GM19455 (cell line): ENCODE data around the gene CLIP4.
"Not testable (repeated sequence)": the region's sequence is repeated elsewhere in the genome, so short reads cannot be mapped to it uniquely, and the experiment has no call there.

ENCODE experiments used
- ATAC-seq: cut with Tn5 transposase; IDR thresholded peaks from one replicate; pipeline ENCODE4 v1.9.1; 2021; ENCODE audit not compliant: unreplicated experiment

The CLIP4 gene

DNA sequence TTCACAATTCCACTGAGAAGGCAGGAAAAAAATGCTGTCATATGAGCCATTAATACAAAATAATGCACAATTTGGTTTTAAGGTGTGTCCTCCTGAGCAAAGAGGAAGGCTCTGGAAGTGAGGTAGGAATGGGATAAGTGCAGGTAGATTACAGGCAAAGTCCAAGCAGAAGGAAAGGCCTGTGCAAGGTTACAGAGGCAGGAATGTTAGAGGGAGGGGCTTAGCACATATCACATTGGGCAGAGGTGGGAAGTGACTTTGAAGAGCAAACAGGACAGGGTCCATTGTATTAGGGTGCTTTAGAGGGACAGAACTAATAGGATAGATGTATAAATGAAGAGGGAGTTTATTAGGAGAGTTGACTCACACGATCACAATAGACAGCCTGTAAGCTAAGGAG lies 14.7 kb upstream of the CLIP4 start:
- ATAC-seq: no peak

GRCh38 chr2:29104688-29105087 lies 10.5 kb upstream of the CLIP4 start:
- ATAC-seq: no peak

DNA sequence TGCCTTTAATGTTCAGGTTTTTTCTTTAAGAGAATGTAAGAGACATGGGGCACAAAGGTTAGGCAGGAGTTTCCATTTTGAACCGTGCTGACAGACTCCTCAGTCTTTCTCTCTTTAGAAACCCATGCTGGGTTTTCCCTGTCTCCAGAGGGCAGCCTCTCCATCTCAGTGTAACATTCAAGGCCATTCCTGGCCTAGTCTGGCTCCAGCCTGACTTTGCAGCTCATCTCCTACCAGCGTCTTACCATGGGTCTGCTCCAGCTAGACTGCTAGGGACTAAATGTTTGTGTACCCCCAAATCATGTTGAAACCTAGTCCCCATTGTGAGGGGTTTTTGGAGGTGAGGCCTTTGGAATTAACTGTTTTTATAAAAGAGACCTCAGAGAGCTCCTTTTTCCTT lies 9.8 kb upstream of the CLIP4 start:
- ATAC-seq: no peak

DNA sequence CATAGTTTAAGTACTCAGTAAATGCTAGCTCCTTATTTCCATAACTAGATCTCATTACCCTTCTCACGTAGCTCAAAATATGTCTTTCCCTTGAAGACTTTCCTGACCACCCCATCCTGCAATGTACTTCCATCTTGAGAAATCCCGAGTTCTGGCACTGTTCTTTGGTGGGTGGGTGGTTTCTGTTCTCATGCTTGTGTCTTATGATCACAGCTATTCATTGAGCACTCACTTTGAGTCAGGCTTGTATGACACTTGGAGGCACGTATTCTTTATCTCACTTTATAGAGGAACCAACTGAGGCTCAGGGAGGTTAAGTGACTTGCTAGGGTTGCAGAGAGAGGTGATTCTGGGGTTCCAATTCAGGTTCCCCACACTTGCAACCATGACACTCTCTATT lies 9.0 kb upstream of the CLIP4 start:
- no peak for ATAC-seq

DNA sequence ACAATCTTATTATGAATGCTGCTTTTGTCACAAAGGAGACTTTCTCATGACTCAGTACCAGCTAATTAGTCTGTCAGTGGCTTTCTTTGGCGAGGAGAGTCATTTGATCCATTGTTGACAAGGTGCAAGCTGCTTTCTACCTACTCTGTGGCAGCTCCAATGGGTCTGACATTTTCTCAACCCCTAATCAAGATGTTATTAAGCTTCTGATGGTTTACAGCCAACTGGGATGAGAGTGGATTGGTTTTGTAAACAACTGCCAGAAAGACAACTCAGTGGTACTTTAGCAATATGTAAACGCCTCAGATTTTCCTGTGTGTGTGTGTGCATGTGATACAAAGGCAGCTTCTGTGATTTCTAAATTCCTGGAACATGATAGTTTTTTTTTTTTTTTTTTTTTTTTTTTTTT lies 8.2 kb upstream of the CLIP4 start:
- ATAC-seq: no peak

GRCh38 chr2:29107547-29107946 lies 7.7 kb upstream of the CLIP4 start:
- not testable (repeated sequence) for ATAC-seq

DNA sequence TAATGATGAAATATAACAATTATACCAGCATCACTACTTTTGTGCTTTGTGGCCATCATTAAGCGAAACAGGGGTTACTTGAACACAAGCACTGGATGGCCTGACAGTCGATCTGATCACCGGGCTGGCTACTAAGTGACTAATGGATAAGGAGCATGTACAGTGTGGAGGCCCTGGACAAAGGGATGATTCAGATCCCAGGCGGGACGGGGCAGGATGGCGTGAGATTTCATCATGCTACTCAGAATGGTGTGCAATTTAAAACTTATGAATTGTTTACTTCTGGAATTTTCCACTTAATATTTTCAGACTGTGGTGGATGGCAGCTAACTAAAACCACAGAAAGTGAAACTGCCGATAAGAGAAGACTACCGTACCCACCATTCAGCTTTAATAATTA lies 7.0 kb upstream of the CLIP4 start:
- ATAC-seq: no peak

GRCh38 chr2:29109246-29109645 lies 6.0 kb upstream of the CLIP4 start:
- ATAC-seq: no peak

DNA sequence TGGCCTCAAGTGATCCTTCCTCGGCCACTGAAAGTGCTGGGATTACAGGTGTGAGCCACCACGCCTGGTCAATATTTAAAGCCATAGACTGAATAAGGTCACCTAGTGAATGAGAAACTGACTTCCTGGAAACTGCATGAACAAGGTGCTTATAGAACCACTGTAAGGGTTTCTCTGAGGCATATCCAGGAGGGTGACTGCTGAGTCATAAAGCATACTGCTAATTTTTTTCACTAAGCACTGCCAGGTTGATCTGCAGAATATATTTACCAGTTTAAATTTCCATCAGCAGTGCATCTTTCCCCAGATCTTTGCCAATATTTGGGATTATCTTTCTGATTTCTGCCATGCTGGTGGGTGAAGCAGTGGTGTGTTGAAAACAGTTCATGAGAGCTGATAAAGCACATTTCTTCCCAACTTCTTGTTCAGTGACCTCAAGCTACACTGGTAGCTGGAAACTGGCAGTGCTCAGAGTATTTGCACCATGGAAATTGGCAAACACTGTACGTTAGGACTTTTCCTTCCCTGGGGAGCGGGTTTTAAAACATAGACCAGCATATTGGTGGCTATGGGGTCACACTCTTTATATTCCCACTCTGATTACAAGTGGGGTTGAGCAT lies 4.2 kb upstream of the CLIP4 start:
- no peak for ATAC-seq

DNA sequence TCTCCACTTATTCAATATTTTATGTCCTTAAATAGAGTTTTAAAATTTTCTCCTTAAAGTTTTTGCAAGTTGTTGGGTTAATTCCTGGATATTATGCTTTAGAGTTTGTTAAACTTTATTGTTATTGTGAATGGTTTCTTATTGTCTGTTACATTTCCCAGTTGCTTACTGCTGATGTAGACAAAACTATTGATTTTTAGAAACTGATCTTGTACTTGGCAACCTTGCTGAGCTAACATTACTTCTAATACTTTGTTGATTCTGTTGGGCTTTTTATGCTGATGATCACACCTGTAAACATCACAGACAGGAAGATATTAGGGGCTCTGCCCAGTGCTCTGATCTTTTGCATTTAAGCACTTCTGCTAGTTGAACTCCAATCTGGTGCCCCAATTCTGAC lies 2.8 kb upstream of the CLIP4 start:
- ATAC-seq: no peak

- ATAC-seq: no peak
Observed at GRCh38 chr2:29113027-29113686, 2.1 kb upstream of the CLIP4 start.

DNA sequence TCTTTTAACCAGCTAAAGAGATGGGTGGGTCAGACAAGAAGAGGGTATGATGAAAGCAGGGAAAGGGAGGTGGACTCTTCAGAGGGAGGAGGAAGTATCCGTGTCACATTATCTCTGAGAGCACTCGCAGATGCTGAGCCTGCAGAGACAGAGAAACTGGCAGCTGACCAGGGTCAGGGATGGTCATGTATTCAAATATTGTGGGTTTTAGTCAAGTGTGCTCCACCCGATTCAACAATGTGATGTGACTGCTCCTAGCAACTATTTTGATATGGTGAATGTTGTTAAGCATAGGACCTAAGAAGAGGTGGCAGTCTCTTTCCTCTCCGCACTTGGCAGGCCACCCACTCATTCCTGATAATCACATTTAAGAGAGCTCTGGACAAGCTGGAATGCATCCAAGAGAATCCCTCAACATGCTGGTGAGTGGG lies 1.3 kb upstream of the CLIP4 start:
- no peak for ATAC-seq

DNA sequence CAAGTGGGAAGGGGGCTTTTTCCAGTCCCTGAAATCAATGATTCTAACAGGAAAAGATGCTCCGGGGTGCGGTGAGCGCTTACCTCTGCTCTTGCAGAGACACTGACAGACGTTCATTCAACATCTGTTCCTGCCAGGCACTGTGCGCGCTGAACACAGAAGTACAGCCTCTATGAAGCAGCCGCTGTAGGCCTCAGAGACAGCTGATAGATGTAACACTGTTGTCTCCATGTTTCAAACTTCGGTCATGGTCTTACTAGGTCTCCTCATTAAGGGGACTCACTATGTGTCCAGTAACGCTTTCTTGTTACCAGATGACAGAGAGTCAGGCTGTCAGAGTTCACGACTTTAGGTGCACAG lies 649 bp upstream of the CLIP4 start:
- no peak for ATAC-seq

- ATAC-seq: peak; percentile 47
Observed at GRCh38 chr2:29115797-29116781, 874 bp downstream of the CLIP4 start.

- no peak for ATAC-seq
Observed at GRCh38 chr2:29117636-29118303, 2.6 kb downstream of the CLIP4 start.

DNA sequence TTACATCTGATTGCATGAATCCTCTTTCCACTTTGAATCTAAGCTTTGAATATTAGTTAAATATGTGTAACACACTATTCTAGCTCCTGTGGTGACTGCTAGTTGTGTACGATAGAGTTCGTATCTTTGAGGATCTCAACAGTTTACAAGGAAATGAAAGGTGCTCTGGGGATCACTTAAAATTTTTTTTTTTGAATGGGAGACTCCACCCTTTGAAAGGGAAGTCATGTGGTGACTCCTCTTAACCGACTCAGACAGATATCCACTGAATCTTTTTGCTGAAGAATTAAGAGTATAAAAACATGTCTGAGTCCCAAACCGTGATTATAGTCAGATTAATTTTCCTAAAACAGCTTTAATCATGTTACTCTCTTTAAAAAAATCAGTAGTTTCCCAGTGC lies 4.0 kb downstream of the CLIP4 start:
- no peak for ATAC-seq

DNA sequence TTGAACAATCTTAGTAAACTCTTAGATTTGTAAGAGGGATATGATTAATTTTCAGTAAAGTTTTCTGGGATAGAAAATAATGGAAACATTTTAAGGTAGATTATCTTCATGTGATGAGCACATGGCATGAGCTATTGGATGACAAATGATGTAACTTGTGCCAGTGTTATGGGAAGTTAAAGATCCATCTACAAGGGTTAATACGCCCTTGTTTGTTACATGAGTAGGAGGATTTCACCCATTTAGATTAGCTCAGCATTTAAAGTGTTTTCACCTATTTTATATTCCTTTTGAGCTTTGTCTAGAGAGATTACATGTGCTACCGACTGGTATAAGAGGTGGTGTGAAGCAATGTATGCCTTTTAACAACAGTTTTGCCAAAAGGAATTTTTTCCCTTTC lies 5.6 kb downstream of the CLIP4 start:
- ATAC-seq: no peak

DNA sequence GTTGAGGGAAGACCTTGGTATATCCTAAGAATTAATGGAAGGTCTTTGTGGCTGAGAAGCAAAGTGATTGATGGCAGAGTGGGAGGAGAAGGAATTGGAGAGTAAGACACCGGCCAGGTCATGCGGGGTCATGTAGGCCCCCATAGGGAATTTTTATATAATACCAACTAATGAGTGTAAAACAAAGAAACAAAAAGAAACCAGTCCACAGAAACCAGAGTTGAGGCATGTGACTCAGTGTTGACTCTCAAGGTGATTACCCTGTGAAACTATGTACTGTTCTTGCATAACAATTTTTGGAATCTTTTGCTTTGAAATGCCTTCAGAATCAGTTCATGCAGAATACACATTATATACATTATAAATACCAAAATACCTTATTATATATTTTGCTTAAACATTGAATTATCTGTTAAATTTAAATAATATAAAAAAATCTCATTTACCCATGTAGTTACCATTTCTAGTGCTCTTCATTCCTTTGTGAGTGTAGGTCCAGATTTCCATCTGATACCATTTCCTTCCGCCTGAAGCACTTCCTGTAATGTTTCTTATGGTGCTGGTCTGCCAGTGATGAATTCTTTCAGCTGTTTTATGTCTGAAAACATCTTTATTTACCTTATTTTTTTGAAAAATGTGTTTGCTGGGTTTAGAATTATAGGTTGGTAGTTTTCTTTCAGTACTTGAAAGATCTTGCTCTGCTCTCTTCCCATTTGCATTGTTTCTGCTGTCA lies 8.6 kb downstream of the CLIP4 start:
- no peak for ATAC-seq

DNA sequence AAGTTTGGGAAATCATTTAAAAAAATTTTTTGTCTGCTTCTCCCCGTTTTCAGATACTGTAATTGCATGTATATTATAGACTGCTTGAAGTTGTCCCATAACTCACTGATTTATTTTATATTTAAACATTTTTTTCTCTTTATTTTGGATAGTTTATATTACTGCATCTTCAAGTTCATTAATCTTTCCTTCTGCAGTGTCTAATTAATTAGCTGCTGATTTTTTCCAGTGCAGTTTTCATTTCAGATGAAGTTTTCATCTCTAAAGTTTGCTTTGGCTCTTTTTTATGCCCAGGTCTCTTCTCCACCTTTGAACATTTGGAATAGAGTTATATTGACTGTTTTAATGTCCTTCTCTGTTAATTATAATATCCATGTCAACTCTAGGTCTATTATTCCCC lies 9.3 kb downstream of the CLIP4 start:
- ATAC-seq: no peak

DNA sequence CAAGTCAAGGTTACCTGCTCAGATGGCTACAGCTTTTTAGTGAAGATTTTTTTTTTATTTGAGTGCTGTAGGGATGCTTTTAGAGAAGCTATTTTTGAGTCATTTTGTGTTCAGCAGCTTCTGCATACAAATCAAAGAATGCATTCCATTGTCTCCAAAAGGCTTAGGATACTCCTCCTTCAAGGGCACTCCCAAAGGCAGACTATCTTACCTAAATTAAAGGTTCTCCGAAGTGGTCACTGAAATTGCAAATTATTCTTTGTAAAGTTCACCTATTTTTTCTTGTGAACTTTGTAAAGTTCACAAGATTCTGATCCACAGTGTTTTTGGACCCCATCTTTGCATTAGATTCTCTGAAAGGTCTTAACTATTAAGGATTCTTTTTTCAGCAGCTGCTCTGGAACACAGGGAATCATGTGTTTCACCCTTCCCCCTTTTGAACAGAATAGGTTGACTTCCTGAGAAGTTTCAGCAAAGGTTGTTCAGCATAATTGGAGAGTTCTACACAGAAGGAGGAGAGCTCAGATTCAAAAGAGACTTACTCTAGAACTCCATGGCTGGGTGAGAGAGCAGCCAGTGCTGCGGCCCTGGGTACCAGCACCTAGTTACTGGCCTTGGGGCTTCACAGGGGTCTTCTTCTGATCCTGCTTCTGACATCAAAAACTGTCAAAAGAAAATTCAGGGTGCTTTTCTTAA lies 14.5 kb downstream of the CLIP4 start:
- ATAC-seq: no peak
